CD4-positive, alpha-beta T cell treated with Interleukin-4 for 4 hours (primary cell): ENCODE results near the gene PHACTR4.
"Not testable (repeated sequence)": the region's sequence is repeated elsewhere in the genome, so short reads cannot be mapped to it uniquely, and the experiment has no call there.

Experiments
- DNase-seq: peaks from one replicate; pipeline ENCODE4 v3.0.0-alpha.2; 2020

PHACTR4 gene

GRCh38 chr1:28437924-28438699, 68.6 kb downstream of the PHACTR4 start:
- DNase-seq = no peak

- DNase-seq = no peak
These were observed 69.8 kb downstream of the PHACTR4 start for GRCh38 chr1:28439320-28439719.

- no peak for DNase-seq
These were observed 72.1 kb downstream of the PHACTR4 start for GRCh38 chr1:28441674-28442073.

GRCh38 chr1:28443550-28443949, 74.0 kb downstream of the PHACTR4 start:
- no peak for DNase-seq

GRCh38 chr1:28447679-28448078, 78.1 kb downstream of the PHACTR4 start:
- no peak for DNase-seq

GRCh38 chr1:28448094-28448611, 78.6 kb downstream of the PHACTR4 start:
- not testable (repeated sequence) for DNase-seq

DNA sequence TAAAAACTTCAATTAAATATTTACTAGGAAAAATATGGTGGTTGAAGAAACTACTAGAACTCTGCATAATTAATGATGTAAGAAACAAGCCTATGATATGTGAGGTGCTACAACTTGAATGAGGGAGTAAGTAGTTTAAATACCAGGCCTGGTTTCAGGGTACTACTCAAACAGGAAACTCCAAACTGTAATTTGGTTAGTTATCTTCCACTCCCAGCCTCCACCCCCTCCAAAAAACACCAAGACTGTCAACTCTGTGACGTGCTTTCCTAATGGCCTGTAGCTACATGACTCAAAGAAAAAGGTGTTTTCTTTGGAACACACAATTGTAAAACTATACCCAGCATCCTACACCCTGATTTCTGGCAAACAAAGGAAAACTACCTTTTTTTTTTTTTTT, 80.4 kb downstream of the PHACTR4 start:
- peak; percentile 15 for DNase-seq

DNA sequence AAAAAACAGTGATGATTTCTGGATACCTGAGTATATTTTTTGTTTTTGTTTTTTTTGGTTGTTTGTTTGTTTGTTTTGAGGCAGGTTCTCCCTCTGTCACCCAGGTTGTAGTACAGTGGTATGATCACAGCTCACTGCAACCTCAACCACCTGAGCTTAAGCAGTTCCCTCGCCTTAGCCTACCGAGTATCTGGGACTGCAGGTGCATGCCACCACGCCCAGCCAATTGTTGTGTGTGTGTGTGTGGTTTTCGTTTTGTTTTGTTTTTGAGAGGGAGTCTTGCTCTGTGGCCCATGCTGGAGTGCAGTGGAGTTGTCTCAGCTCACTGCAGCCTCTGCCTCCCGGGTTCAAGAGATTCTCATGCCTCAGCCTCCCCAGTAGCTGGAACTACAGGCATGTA, 81.0 kb downstream of the PHACTR4 start:
- no peak for DNase-seq

DNA sequence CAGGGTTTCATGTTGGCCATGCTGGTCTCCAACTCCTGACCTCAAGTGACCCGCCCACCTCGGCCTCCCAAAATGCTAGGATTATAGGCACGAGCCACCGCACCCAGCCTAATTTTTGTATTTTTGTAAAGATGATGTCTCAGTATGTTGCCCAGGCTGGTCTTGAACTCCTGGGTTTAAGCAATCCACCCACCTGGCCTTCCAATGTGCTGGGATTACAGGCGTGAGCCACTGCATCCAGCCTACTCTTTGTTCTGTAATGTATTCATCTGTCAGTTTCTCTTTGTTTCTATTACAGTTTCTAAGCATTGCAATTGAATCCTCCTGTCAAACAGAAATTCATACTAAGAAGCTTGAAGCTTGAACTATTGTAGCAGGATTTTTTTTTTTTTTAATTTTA, 81.5 kb downstream of the PHACTR4 start:
- no peak for DNase-seq

DNA sequence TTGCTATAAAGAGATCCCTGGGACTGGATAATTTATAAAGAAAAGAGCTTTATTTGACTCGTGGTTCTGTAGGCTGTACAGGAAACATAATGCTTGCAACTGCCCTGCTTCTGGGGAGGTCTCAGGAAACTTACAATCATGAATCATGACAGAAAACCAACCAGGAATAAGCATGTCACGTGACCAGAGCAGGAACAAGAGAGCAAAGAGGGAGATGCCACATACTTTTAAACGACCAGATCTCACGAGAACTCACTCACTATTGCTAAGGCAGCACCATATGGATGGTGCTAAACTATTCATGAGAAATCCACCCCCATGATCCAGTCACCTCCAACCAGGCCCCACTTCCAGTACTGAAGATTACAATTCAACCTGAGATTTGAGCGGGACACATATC, 86.5 kb downstream of the PHACTR4 start:
- DNase-seq = no peak

GRCh38 chr1:28457678-28458077, 88.1 kb downstream of the PHACTR4 start:
- no peak for DNase-seq

DNA sequence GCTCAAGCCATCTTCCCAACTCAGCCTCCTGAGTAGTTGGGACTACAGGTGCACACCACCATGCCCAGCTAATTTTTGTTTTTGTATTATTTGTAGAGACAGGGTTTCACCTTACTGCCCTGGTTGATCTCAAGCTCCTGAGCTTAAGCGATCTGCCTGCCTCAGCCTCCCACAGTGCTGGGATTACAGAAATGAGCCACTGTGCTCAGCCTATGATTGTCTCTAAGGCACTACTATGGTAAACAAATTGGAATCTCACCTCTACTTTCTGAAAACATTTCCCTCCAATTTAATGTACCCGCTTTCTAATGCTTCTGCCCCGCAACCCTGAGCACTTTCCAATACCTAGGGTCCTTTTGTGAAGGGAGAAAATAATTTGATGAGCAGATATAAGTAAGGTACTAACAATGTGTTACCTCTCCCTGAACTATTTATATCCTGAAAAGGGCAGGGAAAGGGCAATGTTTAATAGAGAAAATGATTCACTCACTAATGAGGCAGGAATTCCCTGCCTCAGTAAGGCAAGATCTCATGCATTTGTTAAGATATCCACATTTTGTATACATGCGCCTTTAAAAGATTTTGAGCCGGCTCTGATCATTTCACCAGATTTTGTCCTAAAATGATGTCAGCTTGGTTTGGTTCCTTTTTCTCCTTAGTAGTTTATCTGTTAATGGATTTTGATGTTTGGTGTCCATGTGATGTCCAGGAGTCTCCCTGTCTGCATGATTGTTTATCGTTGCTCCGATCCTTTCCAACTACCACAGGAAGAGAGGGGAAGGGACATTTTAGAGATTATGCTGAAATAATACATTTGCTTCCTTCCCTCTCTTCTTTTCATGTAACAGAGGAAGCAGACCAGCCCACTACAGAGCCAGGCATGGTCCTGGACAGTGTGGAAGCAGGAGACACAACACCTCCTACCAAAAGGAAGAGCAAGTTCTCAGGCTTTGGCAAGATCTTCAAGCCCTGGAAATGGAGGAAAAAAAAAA, 89.0 kb downstream of the PHACTR4 start:
- DNase-seq = no peak

GRCh38 chr1:28466226-28466778, 96.8 kb downstream of the PHACTR4 start:
- DNase-seq = no peak

DNA sequence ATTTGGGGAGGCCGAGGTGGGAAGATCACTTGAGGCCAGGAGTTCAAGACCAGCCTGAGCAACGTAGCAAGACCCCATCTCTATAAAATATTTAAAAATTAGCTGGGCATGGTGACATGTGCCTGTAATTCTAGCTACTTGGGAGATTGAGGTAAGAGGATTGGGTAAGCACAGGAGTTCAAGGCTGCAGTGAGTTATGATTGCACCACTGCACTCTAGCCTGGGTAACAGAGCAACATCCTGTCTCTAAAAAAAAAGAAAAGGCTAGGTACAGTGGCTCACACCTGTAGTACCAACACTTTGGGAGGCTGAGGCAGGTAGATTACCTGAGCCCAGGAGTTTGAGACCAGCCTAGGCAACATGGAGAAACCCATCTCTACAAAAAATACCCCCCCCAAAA, 100.6 kb downstream of the PHACTR4 start:
- DNase-seq = no peak

DNA sequence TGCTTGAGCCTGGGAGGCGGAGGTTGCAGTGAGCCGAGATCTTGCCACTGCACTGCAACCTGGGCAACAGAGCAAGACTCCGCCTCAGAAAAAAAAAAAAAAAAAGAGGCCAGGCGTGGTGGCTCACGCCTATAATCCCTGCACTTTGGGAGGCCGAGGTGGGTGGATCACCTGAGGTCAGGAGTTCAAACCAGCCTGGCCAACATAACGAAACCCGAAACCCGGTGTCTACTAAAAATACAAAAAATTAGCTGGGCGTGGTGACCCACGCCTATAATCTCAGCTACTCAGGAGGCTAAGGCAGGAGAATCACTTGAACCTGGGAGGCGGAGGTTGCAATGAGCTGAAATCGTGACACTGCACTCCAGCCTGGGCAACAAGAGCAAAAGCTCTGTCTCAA, 110.0 kb downstream of the PHACTR4 start:
- not testable (repeated sequence) for DNase-seq

DNA sequence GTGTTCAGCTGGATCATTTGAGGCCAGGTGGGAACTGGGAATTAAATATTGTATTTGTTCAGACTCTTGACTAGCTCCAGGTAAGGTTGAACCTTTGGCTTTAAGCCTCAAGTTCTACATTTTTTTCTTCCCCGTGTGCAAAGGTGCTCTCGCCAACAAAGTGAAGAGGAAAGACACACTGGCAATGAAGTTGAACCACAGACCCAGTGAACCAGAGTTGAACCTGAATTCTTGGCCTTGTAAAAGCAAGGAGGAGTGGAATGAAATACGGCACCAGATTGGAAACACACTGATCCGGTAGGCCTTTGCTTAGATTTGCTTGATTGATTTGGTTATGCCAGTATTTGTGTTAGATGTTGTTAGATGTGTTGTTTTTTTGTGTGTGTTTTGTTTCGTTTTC, 110.8 kb downstream of the PHACTR4 start:
- DNase-seq = no peak

DNA sequence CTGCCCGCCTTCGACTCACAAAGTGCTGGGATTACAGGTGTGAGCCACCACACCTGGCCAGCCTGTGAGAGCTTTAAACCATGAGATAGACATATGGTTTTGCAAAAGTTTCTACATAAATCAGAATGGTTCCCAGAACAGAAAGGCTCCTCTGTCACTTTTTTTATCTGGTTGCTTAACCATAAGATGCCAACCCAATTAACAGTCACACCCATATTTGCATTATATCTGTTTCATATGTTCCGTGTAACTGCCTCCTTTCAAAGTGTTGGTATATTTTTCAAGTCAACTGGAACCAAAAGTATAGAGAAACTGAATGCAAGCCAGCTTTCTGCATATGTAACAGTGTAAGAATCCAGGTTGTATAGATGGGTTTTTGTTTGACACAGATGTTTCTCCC, 112.6 kb downstream of the PHACTR4 start:
- no peak for DNase-seq

DNA sequence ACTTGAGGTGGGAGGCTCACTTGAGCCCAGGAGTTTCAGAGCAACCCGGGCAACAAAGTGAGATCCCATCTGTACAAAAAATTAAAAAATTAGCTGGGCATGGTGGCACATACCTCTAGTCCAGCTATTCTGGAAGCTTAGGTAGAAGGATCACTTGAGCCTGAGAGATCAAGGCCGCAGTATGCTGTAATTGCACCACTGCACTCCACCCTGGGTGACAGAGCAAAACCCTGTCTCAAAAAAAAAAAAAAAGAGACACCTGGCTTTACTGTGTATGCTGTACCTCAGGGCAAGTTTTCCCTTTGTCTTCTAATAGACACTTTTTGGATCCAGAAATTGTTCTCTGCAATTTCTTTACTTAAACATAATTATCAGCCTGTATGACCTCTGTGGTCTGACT, 113.2 kb downstream of the PHACTR4 start:
- DNase-seq = no peak

DNA sequence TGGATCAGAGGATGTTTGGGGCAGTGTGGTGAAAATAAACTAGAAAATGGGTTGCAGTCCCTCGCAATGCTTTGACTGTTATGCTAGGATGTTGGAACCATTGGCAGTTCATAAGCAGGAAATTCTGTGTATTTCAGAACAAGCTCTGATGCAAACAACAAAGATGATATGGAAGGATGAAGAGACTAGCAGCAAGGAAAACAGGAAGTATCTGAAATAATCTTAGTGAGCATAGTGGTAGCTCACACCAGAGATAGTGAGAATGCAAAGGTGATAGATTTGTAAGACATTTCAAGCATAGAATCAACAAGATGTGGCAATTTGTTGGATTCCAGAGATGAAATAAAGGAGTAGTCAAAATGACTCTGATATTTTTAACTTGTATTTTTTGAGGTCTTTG, 125.2 kb downstream of the PHACTR4 start:
- no peak for DNase-seq

GRCh38 chr1:28499553-28499952, 130.0 kb downstream of the PHACTR4 start:
- DNase-seq = no peak

- no peak for DNase-seq
These were observed 132.4 kb downstream of the PHACTR4 start for GRCh38 chr1:28501925-28502324.

DNA sequence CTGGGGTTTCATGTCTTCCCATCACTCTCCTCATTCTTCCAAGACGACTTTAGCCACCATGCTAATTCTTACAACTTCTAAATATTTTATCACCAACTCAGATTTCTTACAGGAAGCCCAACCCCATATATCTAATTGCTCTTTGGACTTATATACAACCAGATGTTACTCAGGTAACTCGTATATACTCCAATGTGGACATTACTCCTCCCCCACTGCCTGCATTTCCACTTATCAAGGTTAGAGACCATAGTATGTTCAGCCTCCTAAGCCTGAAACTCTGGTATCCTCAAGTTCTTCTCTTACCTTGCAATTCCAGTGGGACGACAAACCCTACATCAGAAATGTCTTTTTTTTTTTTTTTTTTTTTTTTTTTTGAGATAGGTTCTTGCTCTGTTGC, 133.6 kb downstream of the PHACTR4 start:
- DNase-seq = no peak

DNA sequence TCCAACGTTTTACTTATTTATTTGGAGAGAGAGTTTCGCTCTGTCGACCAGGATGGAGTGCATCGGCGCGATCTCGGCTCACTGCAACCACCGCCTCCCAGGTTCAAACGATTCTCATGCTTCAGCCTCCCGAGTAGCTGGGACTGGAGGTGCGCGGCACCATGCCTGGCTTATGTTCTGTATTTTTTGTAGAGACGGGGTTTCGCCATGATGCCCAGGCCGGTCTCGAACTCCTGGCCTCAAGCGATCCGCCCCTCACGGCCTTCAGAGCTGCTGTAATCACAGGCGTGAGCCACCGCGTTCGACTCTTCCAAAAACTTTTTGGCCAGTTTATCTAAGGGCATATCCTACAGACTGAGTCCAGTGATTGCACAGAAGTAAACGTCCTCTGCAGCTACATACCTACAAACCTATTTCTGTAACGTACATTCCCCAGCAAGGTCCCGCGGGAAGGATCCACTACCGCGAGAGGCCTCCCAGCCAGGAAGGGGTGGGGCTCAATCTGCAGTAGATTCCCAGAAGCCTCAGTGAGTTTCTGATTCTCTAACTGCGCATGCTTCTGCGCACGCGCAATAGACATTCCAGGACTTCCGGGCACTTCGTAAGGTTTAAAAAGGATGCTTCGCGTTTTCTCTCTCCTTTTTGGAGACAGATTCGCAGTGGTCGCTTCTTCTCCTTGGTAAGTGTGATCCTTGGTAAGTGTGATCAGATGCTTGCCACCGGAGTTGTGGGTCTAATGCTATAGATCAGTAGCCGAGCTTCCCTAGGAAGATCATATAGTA, 136.1 kb downstream of the PHACTR4 start, which contains the start of gene RCC1:
Gene RCC1 (plus strand): TSS at position 638 of the 782 bp plus-strand sequence. CDS start 23,824 bp downstream, outside the sequence.
- DNase-seq = peak; percentile 98
